ENCODE measurements around the gene NPHS2.

Gene NPHS2

GRCh38 chr1:179575497-179576314 lies at the start of gene NPHS2:
TSS of gene NPHS2 (minus strand) at chr1:179575948. CDS start at chr1:179575864, 84 bp downstream.
- Mint-ChIP-seq H3K9me3 (no peaks in the 10 kb centered on the region), H3K4me1 (no peaks in the 10 kb centered on the region), H3K4me3 (no peak within 1 kb of the TSS), H3K36me3 (no peaks in the 10 kb centered on the region), H3K27ac (no peak within 1 kb of the TSS)
- no peak for DNase-seq (ENCODE audit: low spot score in 2 of 2)
- peak; percentile 16 for ATAC-seq

- H3K4me1 Mint-ChIP-seq, result no peaks in the 10 kb centered on the region
- no peaks in the 10 kb centered on the region for H3K9me3 Mint-ChIP-seq
- no peak overlapping the region for H3K27ac Mint-ChIP-seq
- H3K36me3 Mint-ChIP-seq, result no peaks in the 10 kb centered on the region
- H3K4me3 Mint-ChIP-seq, result no peak overlapping the region
- DNase-seq (ENCODE audit: low spot score in 2 of 2) (no peak), ATAC-seq (no peak)
These were observed 36.6 kb upstream of the NPHS2 start for GRCh38 chr1:179612361-179612760.

DNA sequence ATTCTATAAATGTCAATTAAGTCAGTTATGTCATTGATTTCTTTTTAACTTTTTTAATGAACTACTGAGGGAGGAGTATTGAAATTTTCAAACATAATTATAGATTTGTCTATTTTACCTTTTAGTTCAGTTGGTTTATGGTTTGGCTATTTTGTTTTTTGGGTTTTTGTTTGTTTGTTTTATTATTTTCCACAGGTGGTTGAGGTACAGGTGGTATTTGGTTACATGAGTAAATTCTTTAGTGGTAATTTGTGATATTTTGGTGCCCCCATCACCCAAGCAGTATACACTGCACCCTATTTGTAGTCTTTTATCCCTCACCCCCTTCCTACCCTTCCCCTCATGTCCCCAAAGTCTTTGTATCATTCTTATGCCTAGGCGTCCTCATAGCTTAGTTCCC lies 25.3 kb upstream of the NPHS2 start:
- no peak overlapping the region for H3K27ac Mint-ChIP-seq
- no peaks in the 10 kb centered on the region for H3K36me3 Mint-ChIP-seq
- H3K4me1 Mint-ChIP-seq, result no peaks in the 10 kb centered on the region

DNA sequence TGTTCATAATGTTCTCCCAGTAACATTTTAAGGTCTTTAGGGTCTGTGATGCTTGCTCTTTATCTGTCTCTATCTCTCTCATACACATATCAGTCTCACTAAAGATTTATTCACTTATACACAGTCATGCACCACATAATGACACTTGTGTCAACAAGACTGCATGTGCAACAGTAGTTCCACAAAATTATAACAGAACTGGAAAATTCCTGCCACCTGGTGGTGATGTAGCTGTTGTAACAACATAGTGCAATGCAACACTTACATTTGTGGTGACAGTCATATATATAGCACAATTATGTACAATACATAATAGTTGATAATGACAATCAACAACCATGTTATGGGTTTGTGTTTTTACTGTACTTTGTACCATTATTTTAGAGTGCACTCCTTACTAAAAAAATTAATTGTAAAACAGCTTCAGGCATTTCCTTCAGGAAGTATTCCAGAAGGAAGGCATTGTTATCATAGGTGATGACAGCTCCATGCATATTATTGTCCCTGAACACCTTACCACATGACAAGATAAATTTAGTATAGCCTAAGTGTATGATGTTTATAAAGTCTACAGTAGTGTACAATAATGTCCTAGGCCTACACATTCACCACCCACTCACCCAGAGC lies 24.0 kb upstream of the NPHS2 start:
- H3K4me1 Mint-ChIP-seq, result no peaks in the 10 kb centered on the region
- no peak overlapping the region for H3K4me3 Mint-ChIP-seq
- peaks cover 5% of the 10 kb centered on the region for H3K9me3 Mint-ChIP-seq
- H3K36me3 Mint-ChIP-seq, result no peaks in the 10 kb centered on the region
- H3K27ac Mint-ChIP-seq, result no peak overlapping the region
- no peak for ATAC-seq
- DNase-seq (ENCODE audit: low spot score in 2 of 2), result no peak

More for the DNA sequence above, 25.3 kb upstream of the NPHS2 start:
- DNase-seq (ENCODE audit: low spot score in 2 of 2) (no peak), ATAC-seq (no peak)
- no peak overlapping the region for H3K4me3 Mint-ChIP-seq
- H3K9me3 Mint-ChIP-seq, result peaks cover 5% of the 10 kb centered on the region

- Mint-ChIP-seq H3K4me3 (no peak overlapping the region), H3K36me3 (no peaks in the 10 kb centered on the region), H3K27ac (no peak overlapping the region), H3K9me3 (peaks cover 2% of the 10 kb centered on the region), H3K4me1 (no peaks in the 10 kb centered on the region)
- ATAC-seq (no peak), DNase-seq (ENCODE audit: low spot score in 2 of 2) (no peak)
These were observed 22.9 kb upstream of the NPHS2 start for GRCh38 chr1:179598631-179599030.

DNA sequence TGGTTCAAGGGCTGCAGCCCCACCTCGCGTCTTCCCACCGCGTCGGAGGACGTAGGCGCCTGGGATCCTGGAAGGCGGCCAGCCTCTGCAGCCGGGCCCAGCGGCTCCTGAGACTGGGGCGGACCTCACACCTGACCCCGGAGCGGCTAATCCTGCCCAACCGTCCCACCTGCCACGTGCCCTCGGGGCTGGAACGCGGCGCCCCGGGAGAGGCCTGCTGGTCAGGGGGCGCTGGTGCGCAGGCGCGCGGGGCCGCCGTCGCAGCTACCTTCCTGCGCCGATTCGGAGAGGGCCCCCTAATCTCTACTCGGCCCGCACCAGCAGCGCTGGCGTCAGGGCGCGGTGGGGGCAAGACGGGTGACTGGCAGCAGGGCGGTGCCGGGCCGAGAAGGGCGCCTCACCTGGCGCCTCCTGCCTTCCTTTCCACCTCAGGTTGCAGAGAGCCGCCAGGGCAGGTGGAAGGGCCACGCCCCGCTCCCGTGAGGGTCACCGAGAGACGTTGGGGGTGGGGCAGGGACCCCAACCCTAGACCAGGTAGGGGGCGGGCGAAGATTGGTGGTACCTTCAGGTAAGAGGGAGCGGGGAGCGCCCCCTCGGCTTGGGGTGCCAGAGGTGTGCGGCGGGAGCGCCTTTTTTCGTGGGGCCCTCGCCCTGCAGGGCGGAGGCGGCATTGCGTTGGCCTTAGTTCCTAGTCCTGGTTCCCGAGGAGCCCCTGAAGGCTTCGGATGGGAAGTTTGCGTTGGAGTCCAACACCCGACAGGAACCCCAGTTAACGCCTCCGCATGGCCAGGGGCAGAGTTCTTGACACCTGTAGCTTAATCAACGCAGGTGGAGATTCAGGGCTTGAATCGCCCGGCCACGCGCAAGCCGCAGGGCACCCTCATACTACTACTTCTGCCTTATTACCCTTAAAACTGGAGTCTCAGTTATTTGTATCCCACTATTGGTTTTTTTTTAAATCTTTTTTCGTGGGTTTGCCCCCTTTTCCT lies 16.1 kb upstream of the NPHS2 start, which contains the start of gene TDRD5:
Gene TDRD5 (plus strand): TSS at position 241 of the 989 bp plus-strand sequence. CDS start 784 bp downstream, outside the sequence.
- H3K4me1 Mint-ChIP-seq, result no peaks in the 10 kb centered on the region
- H3K4me3 Mint-ChIP-seq, result no peak within 1 kb of the TSS
- ATAC-seq (no peak), DNase-seq (ENCODE audit: low spot score in 2 of 2) (no peak)
- no peaks in the 10 kb centered on the region for H3K9me3 Mint-ChIP-seq
- H3K36me3 Mint-ChIP-seq, result no peaks in the 10 kb centered on the region
- no peak within 1 kb of the TSS for H3K27ac Mint-ChIP-seq

- H3K9me3 Mint-ChIP-seq, result no peaks in the 10 kb centered on the region
- no peaks in the 10 kb centered on the region for H3K4me1 Mint-ChIP-seq
- DNase-seq (ENCODE audit: low spot score in 2 of 2) (no peak), ATAC-seq (no peak)
- no peak overlapping the region for H3K4me3 Mint-ChIP-seq
- no peaks in the 10 kb centered on the region for H3K36me3 Mint-ChIP-seq
- no peak overlapping the region for H3K27ac Mint-ChIP-seq
These were observed 15.5 kb upstream of the NPHS2 start for GRCh38 chr1:179591253-179591591.

- Mint-ChIP-seq H3K4me3 (no peak overlapping the region), H3K27ac (no peak overlapping the region), H3K4me1 (no peaks in the 10 kb centered on the region), H3K9me3 (no peaks in the 10 kb centered on the region), H3K36me3 (no peaks in the 10 kb centered on the region)
- DNase-seq (ENCODE audit: low spot score in 2 of 2) (no peak), ATAC-seq (no peak)
These were observed 14.9 kb upstream of the NPHS2 start for GRCh38 chr1:179590671-179591070.

DNA sequence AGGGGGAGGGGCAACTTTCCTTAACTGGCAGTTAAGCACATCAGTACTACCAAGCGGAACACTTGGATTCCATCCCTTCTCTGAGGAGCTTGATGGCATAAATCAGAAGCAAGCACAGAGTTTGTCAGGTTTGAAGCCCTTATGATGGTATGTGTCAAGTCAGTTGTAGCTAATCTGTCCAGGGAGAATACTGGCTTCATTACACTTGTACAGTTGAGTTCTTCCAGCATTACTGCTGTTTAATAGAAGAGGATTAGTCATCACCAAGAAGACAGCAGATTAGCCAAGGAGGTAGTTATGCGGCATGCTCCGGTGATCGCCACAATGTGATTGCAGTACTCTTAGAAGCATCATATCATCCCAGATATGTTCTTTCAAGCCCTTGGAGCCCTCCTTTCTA lies 13.8 kb upstream of the NPHS2 start:
- DNase-seq (ENCODE audit: low spot score in 2 of 2), result no peak
- no peak overlapping the region for H3K4me3 Mint-ChIP-seq
- H3K9me3 Mint-ChIP-seq, result no peaks in the 10 kb centered on the region
- no peak overlapping the region for H3K27ac Mint-ChIP-seq
- no peak for ATAC-seq
- H3K4me1 Mint-ChIP-seq, result no peaks in the 10 kb centered on the region
- no peaks in the 10 kb centered on the region for H3K36me3 Mint-ChIP-seq

GRCh38 chr1:179588425-179589024 lies 12.8 kb upstream of the NPHS2 start:
- ATAC-seq, result no peak

GRCh38 chr1:179587336-179587735 lies 11.6 kb upstream of the NPHS2 start:
- Mint-ChIP-seq H3K27ac (no peak overlapping the region), H3K4me1 (no peaks in the 10 kb centered on the region), H3K36me3 (no peaks in the 10 kb centered on the region), H3K9me3 (no peaks in the 10 kb centered on the region), H3K4me3 (no peak overlapping the region)
- no peak for DNase-seq (ENCODE audit: low spot score in 2 of 2)
- ATAC-seq, result no peak

More at GRCh38 chr1:179588425-179589024, 12.8 kb upstream of the NPHS2 start:
- Mint-ChIP-seq H3K9me3 (no peaks in the 10 kb centered on the region), H3K27ac (no peak overlapping the region), H3K4me1 (no peaks in the 10 kb centered on the region), H3K36me3 (no peaks in the 10 kb centered on the region), H3K4me3 (no peak overlapping the region)
- no peak for DNase-seq (ENCODE audit: low spot score in 2 of 2)

DNA sequence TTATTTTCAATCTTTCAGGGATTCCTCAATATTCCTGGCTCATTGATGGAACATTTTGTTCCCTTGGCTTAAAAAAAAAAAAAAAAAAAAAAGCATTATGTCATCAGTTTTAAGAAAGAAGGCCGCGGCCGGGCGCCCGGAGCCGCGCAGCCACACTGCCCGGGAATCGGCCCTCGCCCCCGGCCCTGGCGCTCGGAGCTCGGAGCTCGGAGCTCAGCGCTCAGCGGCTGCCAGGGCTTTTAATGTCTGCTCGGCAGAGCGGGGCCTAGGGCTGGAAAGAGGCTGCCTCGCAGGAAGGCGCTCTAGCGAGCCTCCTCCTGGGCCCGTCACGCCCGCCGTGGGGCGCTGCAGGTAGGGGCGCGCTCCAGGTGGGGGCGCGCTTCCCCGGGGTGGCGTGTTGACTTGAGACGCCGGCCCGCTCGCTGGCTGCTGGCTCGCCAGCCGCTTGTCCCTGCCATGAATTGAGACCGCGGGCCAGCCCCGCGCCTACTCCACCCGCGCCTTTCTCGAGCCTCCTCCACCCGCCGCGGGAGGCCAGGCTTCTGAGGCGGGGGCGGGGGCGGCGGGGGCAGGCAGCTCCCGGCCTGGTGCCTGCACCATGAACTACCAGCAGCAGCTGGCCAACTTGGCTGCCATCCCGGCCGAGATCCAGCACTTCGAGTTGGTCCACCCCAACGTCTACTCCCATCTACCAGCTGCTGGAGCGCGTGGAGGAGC lies 10.5 kb upstream of the NPHS2 start:
- no peak overlapping the region for H3K4me3 Mint-ChIP-seq
- ATAC-seq, result no peak
- DNase-seq (ENCODE audit: low spot score in 2 of 2), result no peak
- no peaks in the 10 kb centered on the region for H3K9me3 Mint-ChIP-seq
- no peaks in the 10 kb centered on the region for H3K36me3 Mint-ChIP-seq
- H3K27ac Mint-ChIP-seq, result no peak overlapping the region
- no peaks in the 10 kb centered on the region for H3K4me1 Mint-ChIP-seq

- no peaks in the 10 kb centered on the region for H3K36me3 Mint-ChIP-seq
- no peak overlapping the region for H3K27ac Mint-ChIP-seq
- ATAC-seq, result no peak
- no peaks in the 10 kb centered on the region for H3K4me1 Mint-ChIP-seq
- no peaks in the 10 kb centered on the region for H3K9me3 Mint-ChIP-seq
- no peak overlapping the region for H3K4me3 Mint-ChIP-seq
- no peak for DNase-seq (ENCODE audit: low spot score in 2 of 2)
These were observed 8.1 kb upstream of the NPHS2 start for GRCh38 chr1:179583771-179584320.

DNA sequence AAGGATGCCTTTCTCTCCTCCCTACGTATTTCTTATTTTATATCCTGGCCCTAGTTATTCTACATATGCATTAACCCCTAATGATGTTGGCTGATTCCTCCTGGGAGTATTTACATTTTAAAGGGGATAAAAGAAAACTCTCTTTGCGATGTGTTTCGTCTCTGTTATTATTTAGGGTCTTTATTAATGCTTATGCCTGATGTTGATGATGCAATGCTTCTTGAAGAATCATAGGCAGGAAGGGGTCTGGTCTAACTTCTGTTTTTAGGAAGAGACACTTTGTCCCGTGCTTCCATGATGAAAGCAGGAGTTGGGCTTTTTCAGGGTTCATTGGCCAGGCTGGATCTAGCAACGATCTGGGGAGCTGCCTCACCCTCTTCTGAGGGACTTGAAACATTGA lies 761 bp upstream of the NPHS2 start:
- H3K36me3 Mint-ChIP-seq, result no peaks in the 10 kb centered on the region
- ATAC-seq (no peak), DNase-seq (ENCODE audit: low spot score in 2 of 2) (no peak)
- H3K4me3 Mint-ChIP-seq, result no peak overlapping the region
- H3K4me1 Mint-ChIP-seq, result no peaks in the 10 kb centered on the region
- H3K27ac Mint-ChIP-seq, result no peak overlapping the region
- no peaks in the 10 kb centered on the region for H3K9me3 Mint-ChIP-seq

All from stimulated activated effector memory CD8-positive, alpha-beta T cell treated with anti-CD3 and anti-CD28 coated beads, Interleukin-12 subunit alpha, Interleukin-12 subunit beta, amount 100 ng/mL, for 72 hours (primary cell).